Endothelial cell of umbilical vein (primary cell): ENCODE measurements around the gene CNOT10. TPM values are rescaled to one million over a fixed set of nuclear protein-coding genes. Genes with fewer than 3 reads are reported as not detected.

Experiments
- BruUV-seq: library from RNA; stranded (reverse); fragments of 400-500 nt; replicated peaks from 2 replicates; lab custom pipeline; 2021; lab: Mats Ljungman, UMichigan
- CTCF ChIA-PET: fragments of 300-600, 350-600 bp; sonication (Branson Sonifier 250); formaldehyde crosslinking; loops from one replicate; lab custom pipeline; 2021; ENCODE audit warnings: antibody characterized with exemption, inconsistent platforms; lab: Charles Lee
- POLR2A ChIA-PET: fragments of 300-600, 350-600 bp; sonication (Branson Sonifier 250); formaldehyde crosslinking; loops from one replicate; lab custom pipeline; 2021; ENCODE audit warnings: antibody characterized with exemption, inconsistent platforms; lab: Charles Lee
- DNase-seq: peaks from one replicate; pipeline ENCODE4 v3.0.0-alpha.2; 2011; ENCODE audit warnings: low read depth, low spot score
- FAIRE-seq: peaks from 2 replicates; lab custom pipeline; 2011; peaks lifted over from hg19 to GRCh38; lab: Jason Lieb, UNC
- H2AFZ ChIP-seq: 2 replicates; pipeline ENCODE4 v1.6.0; 2012; ENCODE audit warnings: low read depth, low read length, control low read depth, inconsistent platforms
- H3K27ac ChIP-seq: 2 replicates; pipeline ENCODE4 v1.5.1; 2011; ENCODE audit warnings: low read depth, mild to moderate bottlenecking, control low read depth, low read length, moderate library complexity; ENCODE audit not compliant: insufficient read depth
- H3K27me3 ChIP-seq, 2 experiments: 2 replicates each; pipeline versions ENCODE4 v1.6.0 to v1.6.1; 2011; ENCODE audit warnings: low read length in 2 of 2, mixed read lengths in 1 of 2; ENCODE audit not compliant: control insufficient read depth in 2 of 2, insufficient read depth in 2 of 2
- H3K36me3 ChIP-seq, 2 experiments: 2 replicates in 1 of 2; 3 replicates in 1 of 2; pipeline ENCODE4 v1.5.1; 2011; ENCODE audit warnings: low read length in 2 of 2, mild to moderate bottlenecking in 1 of 2, moderate library complexity in 1 of 2; ENCODE audit not compliant: control insufficient read depth in 2 of 2, insufficient read depth in 2 of 2; ENCODE audit errors: extremely low read depth in 1 of 2
- H3K4me1 ChIP-seq: 3 replicates; pipeline ENCODE4 v1.5.1; 2011; ENCODE audit warnings: mild to moderate bottlenecking, low read length; ENCODE audit not compliant: control insufficient read depth, insufficient read depth; ENCODE audit errors: extremely low read depth
- H3K4me2 ChIP-seq: 2 replicates; pipeline ENCODE4 v1.6.1; 2011; ENCODE audit warnings: low read length, control low read depth, mixed read lengths; ENCODE audit not compliant: insufficient read depth
- H3K4me3 ChIP-seq, 3 experiments: fragments of 200-600 bp in 1 of 3; sonication (generic), shearing (Covaris generic) in 1 of 3; replicated peaks in 1 of 3; 2 replicates each; pipeline ENCODE4 v1.5.1; 2011 to 2016; ENCODE audit warnings: control low read depth in 3 of 3, low read length in 3 of 3, mild to moderate bottlenecking in 2 of 3, inconsistent platforms in 1 of 3, low read depth in 1 of 3, moderate library complexity in 1 of 3; ENCODE audit not compliant: insufficient read depth in 1 of 3
- H3K79me2 ChIP-seq: 2 replicates; pipeline ENCODE4 v1.6.0; 2012; ENCODE audit warnings: low read length, inconsistent platforms; ENCODE audit not compliant: control insufficient read depth, insufficient read depth
- H3K9ac ChIP-seq: replicated peaks from 2 replicates; pipeline ENCODE3; 2011; ENCODE audit warnings: low read length, control low read depth; ENCODE audit not compliant: insufficient read depth; ENCODE audit errors: extremely low read depth
- H3K9me1 ChIP-seq: replicated peaks from 3 replicates; pipeline ENCODE4 v1.6.0; 2011; ENCODE audit warnings: mild to moderate bottlenecking, low read length; ENCODE audit not compliant: control insufficient read depth, insufficient read depth; ENCODE audit errors: extremely low read depth
- H3K9me3 ChIP-seq: replicated peaks from 2 replicates; pipeline ENCODE4 v1.5.1; 2012; ENCODE audit warnings: low read length, inconsistent platforms; ENCODE audit not compliant: control insufficient read depth, insufficient read depth
- H4K20me1 ChIP-seq: replicated peaks from 2 replicates; pipeline ENCODE3; 2011; ENCODE audit warnings: mild to moderate bottlenecking, low read length; ENCODE audit not compliant: control insufficient read depth, insufficient read depth; ENCODE audit errors: extremely low read depth
- EZH2 ChIP-seq: IDR thresholded peaks from 2 replicates; pipeline ENCODE4 v1.6.1; 2012; ENCODE audit warnings: borderline replicate concordance, low read depth, mild to moderate bottlenecking, moderate library complexity, low read length, inconsistent platforms; ENCODE audit not compliant: severe bottlenecking
- FOS ChIP-seq: IDR thresholded peaks from 2 replicates; pipeline ENCODE4 v1.6.1; 2011; ENCODE audit warnings: mild to moderate bottlenecking, low read length, moderate library complexity, borderline replicate concordance; ENCODE audit not compliant: insufficient read depth
- GATA2 ChIP-seq: IDR thresholded peaks from 2 replicates; pipeline ENCODE4 v1.7.0; 2011; ENCODE audit warnings: low read depth, mild to moderate bottlenecking, moderate library complexity, mixed read lengths, low read length; ENCODE audit not compliant: insufficient read length, insufficient read depth
- JUN ChIP-seq: IDR thresholded peaks from 2 replicates; pipeline ENCODE4 v1.6.1; 2011; ENCODE audit warnings: borderline replicate concordance, low read depth; ENCODE audit not compliant: insufficient read length, insufficient read depth
- MYC ChIP-seq: IDR thresholded peaks from one replicate; pipeline ENCODE4 v1.6.1; 2011; ENCODE audit warnings: mild to moderate bottlenecking, low read depth, low read length
- POLR2A ChIP-seq: IDR thresholded peaks from 2 replicates; pipeline ENCODE4 v1.6.1; 2012; ENCODE audit warnings: low read depth, mild to moderate bottlenecking, control low read depth, low read length
- POLR2AphosphoS5 ChIP-seq: IDR thresholded peaks from 2 replicates; pipeline ENCODE4 v1.6.1; 2012; ENCODE audit warnings: low read depth, mild to moderate bottlenecking, control low read depth, low read length, moderate library complexity; ENCODE audit not compliant: insufficient read depth
- dilution Hi-C: fragments of 300-500 bp; cut with MboI; formaldehyde crosslinking; loops from one replicate; pipeline ENCODE4 v1.15.0; 2019; ENCODE audit warnings: low sequenced_read_pairs; ENCODE audit not compliant: extremely low pct_ligation_motif_present
- intact Hi-C: fragments of 100-400 bp; cut with micrococcal nuclease; formaldehyde crosslinking; loops from one replicate; pipeline ENCODE4 v1.10.0; 2022
- polyA plus RNA-seq, 4 experiments: library from polyadenylated mRNA; depleted of rRNA in 3 of 4; stranded (reverse) in 3 of 4; unstranded in 1 of 4; fragments of >200 nt; gene quantifications; 2 replicates each; pipeline versions ENCODE4 v1.2.1 to v1.2.3, GENCODE V29; 2011 to 2012; ENCODE audit warnings: missing spikeins in 1 of 4
- total RNA-seq: library from RNA; stranded (reverse); gene quantifications from 2 replicates; pipeline ENCODE4 v1.2.3, GENCODE V29; 2021
- TF ChIP-seq, protein P1 (sequence below), 2 donors: IDR thresholded peaks; 1 replicate in 1 of 2; 2 replicates in 1 of 2; pipeline ENCODE4 v1.5.1; 2011; ENCODE audit warnings: low read length in 2 of 2, mild to moderate bottlenecking in 2 of 2, moderate library complexity in 2 of 2, control low read depth in 1 of 2, inconsistent platforms in 1 of 2, low read depth in 1 of 2; ENCODE audit not compliant: insufficient read depth in 1 of 2; ENCODE audit errors: extremely low read depth in 1 of 2
- TF ChIP-seq, protein P2 (sequence below): IDR thresholded peaks from 2 replicates; pipeline ENCODE4 v1.6.1; 2011; ENCODE audit not compliant: insufficient read depth, insufficient read length

Gene CNOT10
- total and polyA plus RNA-seq, 2 donors (not counting 3 experiments of a cell fraction or from before 2014, with no cell fraction given) = 23.6 to 28.6 TPM

DNA sequence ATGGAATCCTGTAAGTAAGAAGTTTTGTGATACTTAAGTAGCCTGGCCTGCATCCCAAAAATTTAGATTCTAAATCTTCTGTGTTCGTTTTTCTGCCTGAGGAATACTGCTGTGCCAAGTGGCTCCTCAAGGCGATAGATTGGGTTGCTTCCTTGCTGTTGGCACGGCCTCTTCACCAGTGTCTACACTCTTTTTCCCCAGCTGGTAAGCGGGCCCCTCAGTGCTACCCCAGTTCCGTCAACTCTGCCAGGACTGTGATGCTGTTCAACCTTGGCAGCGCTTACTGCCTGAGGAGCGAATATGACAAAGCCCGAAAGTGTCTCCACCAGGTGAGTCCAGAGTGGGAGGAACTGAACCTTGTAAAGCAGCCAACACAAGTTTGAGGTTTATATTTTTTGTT lies 79.5 kb downstream of the CNOT10 start:
- no peak overlapping the region for H3K4me2 ChIP-seq
- no peak overlapping the region for H3K9ac ChIP-seq
- BruUV-seq = no TSS peak
- FAIRE-seq = no peak
- peaks cover 4 to 9% of the 10 kb centered on the region in 2 experiments for H3K36me3 ChIP-seq
- ChIA-PET POLR2A (no interaction called here), CTCF (interaction anchor here (0.6 kb wide), 1 partner anchor 21 kb away, joined by 3 read pairs; no protein-coding TSS in a partner anchor)
- H3K4me3 ChIP-seq = no peak overlapping the region
- no peak overlapping the region for H3K27ac ChIP-seq
- TF ChIP-seq POLR2A (no peak), EZH2 (no peak), FOS (no peak), GATA2 (no peak), JUN (no peak), POLR2AphosphoS5 (no peak), MYC (no peak)
- TF ChIP-seq, protein P1, sequence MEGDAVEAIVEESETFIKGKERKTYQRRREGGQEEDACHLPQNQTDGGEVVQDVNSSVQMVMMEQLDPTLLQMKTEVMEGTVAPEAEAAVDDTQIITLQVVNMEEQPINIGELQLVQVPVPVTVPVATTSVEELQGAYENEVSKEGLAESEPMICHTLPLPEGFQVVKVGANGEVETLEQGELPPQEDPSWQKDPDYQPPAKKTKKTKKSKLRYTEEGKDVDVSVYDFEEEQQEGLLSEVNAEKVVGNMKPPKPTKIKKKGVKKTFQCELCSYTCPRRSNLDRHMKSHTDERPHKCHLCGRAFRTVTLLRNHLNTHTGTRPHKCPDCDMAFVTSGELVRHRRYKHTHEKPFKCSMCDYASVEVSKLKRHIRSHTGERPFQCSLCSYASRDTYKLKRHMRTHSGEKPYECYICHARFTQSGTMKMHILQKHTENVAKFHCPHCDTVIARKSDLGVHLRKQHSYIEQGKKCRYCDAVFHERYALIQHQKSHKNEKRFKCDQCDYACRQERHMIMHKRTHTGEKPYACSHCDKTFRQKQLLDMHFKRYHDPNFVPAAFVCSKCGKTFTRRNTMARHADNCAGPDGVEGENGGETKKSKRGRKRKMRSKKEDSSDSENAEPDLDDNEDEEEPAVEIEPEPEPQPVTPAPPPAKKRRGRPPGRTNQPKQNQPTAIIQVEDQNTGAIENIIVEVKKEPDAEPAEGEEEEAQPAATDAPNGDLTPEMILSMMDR (IDR thresholded peaks at IDR 0.05; ENCODE audit: extremely low read depth in 1 of 2, insufficient read depth in 1 of 2, low read depth in 1 of 2, low read length in 2 of 2) = no peak
- TF ChIP-seq, protein P2, sequence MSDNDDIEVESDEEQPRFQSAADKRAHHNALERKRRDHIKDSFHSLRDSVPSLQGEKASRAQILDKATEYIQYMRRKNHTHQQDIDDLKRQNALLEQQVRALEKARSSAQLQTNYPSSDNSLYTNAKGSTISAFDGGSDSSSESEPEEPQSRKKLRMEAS = no peak
- H3K79me2 ChIP-seq = no peaks in the 10 kb centered on the region
- no peaks in the 10 kb centered on the region for H3K4me1 ChIP-seq
- H4K20me1 ChIP-seq = no peaks in the 10 kb centered on the region
- dilution Hi-C loops = no loop called here
- H3K9me1 ChIP-seq = no peaks in the 10 kb centered on the region
- no peak for DNase-seq
- intact Hi-C loops = no loop called here
- no peaks in the 10 kb centered on the region for H3K9me3 ChIP-seq
- no peaks in the 10 kb centered on the region for H3K27me3 ChIP-seq
- H2AFZ ChIP-seq = no peak overlapping the region
